ENCODE measurements around the gene VMAC.

Gene VMAC

GRCh38 chr19:5931251-5931650 lies 26.6 kb downstream of the VMAC start:
- no peak for ATAC-seq
- DNase-seq = no peak

GRCh38 chr19:5932146-5932545 lies 27.5 kb downstream of the VMAC start:
- DNase-seq (no peak), ATAC-seq (no peak)

DNA sequence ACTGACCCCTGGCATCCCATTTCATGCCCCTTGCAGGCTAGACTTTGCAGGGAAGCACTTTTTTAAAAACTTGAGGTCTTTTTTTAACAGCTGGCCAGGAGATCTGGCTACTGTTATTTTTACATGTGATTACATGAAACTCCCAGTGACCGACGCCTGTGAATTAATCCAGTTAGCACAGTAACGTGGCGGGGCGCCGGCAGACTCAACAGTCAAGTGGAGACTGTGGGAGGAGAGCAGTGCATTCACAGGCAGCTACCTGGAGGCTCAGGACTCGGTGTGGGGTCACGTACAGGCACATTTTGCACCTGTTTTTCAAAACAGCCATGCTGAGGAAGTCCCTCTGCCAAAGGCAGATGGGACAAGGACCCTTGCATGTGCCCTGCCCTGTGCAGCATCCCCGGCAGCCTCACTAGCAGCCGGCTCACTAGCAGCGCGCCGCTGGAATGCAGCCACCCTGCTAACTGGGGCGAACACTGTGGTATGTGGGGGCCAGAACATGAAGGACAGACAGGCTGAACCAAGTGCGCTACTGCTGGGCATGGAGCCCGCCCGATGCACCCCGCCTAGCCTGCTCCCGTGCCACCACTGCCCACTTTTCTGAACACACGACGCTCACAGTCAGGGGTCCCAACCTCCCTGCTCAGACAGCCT lies 28.1 kb downstream of the VMAC start:
- DNase-seq (no peak), ATAC-seq (no peak)

DNA sequence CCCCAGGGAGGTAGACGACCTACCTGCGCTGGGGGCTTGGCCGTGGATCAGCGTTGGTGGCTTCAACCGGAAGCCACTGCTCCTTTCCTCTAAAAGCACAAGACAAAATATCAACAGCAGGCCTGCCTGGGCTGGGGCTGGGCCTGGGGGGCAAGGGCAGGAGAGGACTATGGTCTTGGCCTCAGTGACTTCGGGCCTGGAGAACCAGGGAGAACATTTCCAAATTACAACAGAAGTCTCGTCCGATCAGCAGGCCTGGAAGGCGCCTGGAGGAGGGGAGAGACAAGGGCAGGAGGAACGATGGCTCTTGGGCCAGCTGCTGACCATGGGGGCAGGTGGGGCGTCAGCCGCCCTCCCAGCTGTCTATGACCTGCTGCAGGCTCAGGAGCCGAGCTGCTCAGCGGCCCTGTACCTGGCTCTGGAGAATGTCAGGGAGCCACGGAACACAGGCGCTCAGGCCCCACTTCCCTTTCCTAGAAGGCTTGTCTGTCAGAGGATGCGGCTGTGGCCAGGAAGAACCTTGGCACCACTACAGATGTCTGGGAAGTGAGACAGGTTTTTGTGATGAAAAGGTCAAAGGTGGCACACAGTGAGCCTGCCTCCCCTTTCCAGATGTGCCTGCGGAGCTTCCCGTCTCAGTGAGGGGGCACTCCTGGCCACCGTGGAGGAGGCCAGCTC lies 28.9 kb downstream of the VMAC start:
- DNase-seq (no peak), ATAC-seq (no peak)

DNA sequence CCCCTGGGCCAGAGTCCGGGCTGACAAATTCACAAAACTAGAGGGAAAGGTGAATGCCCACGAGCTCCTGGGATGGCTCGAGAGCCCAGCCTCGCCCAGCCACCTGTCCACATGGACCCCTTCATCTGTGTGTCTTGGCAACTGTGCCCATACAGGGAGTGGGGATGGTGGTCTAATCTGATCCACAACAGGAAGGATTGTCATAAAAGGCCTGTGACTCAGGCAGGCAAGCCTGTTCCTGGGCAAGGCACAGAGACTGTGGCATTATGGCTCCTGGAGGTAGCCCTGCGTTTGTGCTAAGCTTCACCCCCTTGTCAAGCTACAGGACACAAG lies 29.4 kb downstream of the VMAC start:
- DNase-seq (no peak), ATAC-seq (no peak)

GRCh38 chr19:5934774-5935472 lies 30.3 kb downstream of the VMAC start:
- ATAC-seq = no peak
- no peak for DNase-seq

- DNase-seq = no peak
- ATAC-seq = no peak
Observed at GRCh38 chr19:5935473-5936291, 31.0 kb downstream of the VMAC start.

DNA sequence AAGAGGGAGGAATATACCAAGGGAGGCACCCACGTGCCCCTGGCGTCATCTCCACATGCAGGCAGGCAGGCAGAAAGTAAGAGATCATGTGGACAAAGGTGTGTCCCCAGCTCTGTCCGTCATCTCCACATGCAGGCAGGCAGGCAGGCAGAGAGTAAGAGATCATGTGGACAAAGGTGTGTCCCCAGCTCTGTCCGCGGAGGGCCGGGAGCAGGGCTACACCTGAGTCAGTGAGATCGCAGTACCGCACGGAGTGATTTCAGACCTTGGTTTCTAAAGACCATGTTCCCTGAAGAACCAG lies 31.6 kb downstream of the VMAC start:
- ATAC-seq (no peak), DNase-seq (no peak)

- ATAC-seq = no peak
- DNase-seq = no peak
Observed at GRCh38 chr19:5937550-5937949, 32.9 kb downstream of the VMAC start.

- DNase-seq (no peak), ATAC-seq (no peak)
Observed at GRCh38 chr19:5940260-5941208, 35.9 kb downstream of the VMAC start.

- DNase-seq = no peak
- ATAC-seq = no peak
Observed at GRCh38 chr19:5941673-5942072, 37.0 kb downstream of the VMAC start.

DNA sequence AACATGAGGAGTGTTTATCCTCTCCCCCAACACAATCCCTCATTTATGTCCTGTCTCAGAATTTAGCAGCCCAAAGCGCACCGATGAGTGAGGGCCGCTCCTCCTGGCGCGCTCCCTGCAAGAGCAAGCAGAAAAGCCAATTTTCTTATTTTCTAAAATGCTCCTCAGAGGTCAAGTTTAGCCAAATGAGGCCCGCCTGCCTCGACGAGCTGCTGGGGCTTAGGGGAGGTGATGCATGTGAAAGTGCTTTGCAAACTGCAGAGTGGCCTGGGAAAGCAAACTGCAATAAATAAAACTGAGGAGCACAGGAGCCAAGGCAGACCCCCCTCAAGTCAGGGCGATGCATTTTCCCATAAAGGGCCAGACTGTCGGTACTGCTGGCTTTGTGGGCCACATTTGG lies 38.4 kb downstream of the VMAC start:
- no peak for DNase-seq
- ATAC-seq = no peak

DNA sequence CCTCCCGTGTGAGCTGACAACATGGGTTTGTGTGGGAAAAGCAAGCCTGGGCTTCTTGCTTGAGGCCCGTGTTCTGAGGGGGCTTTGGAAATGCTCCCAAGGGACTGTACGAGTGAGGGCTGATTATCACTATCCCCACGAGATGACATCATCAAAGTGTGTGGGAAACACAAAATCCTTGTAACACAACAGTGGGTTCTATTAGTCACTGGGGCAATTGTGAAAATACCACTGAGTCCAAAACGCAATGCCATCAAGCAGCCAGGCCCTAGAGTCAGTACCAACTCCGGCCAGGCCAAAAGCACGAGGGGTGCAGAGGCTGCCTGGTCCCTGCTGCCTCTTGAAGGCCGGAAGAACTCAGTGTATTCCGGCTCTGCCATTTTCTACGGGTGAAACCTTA lies 39.0 kb downstream of the VMAC start:
- DNase-seq (no peak), ATAC-seq (peak; percentile 44)

DNA sequence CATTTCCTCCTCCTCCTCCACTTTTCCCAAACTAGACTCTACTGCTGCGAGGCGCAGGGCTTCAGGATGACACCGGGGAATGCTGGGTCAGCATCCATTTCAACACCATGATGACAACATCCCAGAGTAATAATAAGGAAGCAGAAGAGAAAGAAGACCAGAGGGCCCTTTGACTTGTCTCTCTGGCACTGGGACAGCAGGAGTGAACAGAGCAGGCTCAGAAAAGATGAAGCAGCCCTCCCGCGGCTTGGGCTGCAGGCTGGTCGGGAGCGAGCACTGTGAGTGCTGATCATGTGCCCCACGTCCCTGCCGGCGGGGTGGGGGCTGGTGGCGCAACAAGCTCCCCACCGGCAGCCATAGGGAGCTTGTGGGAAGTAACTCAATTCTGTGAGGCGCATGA lies 42.8 kb downstream of the VMAC start:
- no peak for ATAC-seq
- no peak for DNase-seq

GRCh38 chr19:5948752-5949564 lies 44.3 kb downstream of the VMAC start:
- DNase-seq (no peak), ATAC-seq (peak; percentile 38)

DNA sequence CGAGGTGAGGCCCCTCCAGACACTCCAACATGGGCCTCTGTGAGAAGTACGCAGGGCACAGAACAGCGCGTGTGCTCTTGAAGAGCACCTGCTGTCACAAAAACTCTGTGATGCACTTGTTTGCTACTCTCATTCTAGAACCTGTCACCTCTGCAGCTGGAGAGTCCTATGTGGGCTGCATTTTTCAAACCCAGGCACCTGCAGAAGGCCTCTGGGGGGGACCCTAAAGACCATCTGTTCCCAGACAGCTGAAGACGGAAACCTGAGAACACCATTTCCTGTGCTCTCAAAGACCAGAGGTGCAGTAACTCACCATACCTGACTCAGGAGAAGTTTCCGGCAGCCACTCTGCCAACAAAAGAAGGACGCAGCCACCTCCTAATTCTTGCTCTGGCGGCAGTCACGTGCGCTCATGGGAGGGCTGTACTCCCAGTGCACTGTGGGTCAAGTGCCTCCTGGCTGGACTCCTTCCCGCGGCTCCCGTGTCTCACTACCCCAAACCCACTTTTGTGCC lies 45.2 kb downstream of the VMAC start:
- DNase-seq (peak; percentile 38), ATAC-seq (peak; percentile 51)

- DNase-seq (no peak), ATAC-seq (no peak)
Observed at GRCh38 chr19:5950741-5951140, 46.1 kb downstream of the VMAC start.

DNA sequence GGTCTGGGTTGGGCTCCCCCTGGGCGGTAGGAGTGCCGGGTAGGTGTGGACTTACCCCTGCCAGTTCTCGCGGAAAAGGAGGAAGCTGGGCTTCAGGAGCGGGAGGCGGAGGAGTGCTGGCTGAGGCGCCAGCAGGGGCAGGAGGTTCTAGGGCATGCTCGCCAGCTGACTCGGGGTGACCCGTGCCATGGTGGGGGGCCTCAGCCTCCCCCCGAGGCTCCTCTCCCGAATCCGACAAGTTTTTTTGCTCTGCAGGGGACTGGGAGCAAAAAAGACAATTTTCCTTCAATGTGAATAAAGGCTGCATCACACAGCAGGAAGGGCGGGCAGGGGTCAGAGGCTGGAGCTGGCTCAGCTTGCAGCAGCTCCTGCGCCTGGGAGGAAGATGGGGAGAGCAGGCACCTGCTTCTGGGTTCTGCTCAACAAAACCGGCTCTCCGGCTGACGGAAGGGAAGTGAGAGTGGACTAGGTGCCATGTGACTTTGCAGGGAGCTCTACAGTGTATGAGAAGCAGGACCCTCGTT lies 46.7 kb downstream of the VMAC start:
- no peak for DNase-seq

GRCh38 chr19:5952193-5953029 lies 47.7 kb downstream of the VMAC start:
- ATAC-seq = no peak
- no peak for DNase-seq

More for the DNA sequence above, 46.7 kb downstream of the VMAC start:
- ATAC-seq = no peak
